Uterus (tissue), 4 donors: ENCODE results near the gene PTPRG. TPM values are rescaled to one million over a fixed set of nuclear protein-coding genes. Genes with fewer than 3 reads are reported as not detected.

Experiments used
- DNase-seq, 2 donors: peaks; one replicate each; pipeline ENCODE4 v3.0.0-alpha.2; 2019 to 2020
- H3K27ac ChIP-seq, 2 donors: fragments of 200-600 bp; sonication (generic); 1 replicate in 1 of 2; 2 replicates in 1 of 2; pipeline ENCODE4 v1.5.1; 2016 to 2018
- H3K27me3 ChIP-seq, 2 donors: fragments of 200-600 bp; sonication (generic); one replicate each; pipeline ENCODE4 v1.5.1; 2018 to 2019; ENCODE audit warnings: control low read depth in 1 of 2
- H3K36me3 ChIP-seq, 2 donors: fragments of 200-600 bp; sonication (generic); one replicate each; pipeline ENCODE4 v1.5.1; 2019; ENCODE audit warnings: control low read depth in 1 of 2
- H3K4me1 ChIP-seq, 2 donors: fragments of 200-600 bp; sonication (generic); one replicate each; pipeline ENCODE4 v1.5.1; 2018 to 2019; ENCODE audit warnings: control low read depth in 1 of 2
- H3K4me3 ChIP-seq, 2 donors: fragments of 200-600 bp; sonication (generic); 1 replicate in 1 of 2; 2 replicates in 1 of 2; pipeline ENCODE4 v1.5.1; 2018 to 2019; ENCODE audit warnings: mild to moderate bottlenecking in 1 of 2
- H3K9me3 ChIP-seq, 2 donors: fragments of 200-600 bp; sonication (generic); one replicate each; pipeline ENCODE4 v1.5.1; 2019; ENCODE audit warnings: control low read depth in 1 of 2
- CTCF ChIP-seq, 4 experiments: fragments of 200-600 bp in 2 of 4; fragments of 450-650 bp in 2 of 4; sonication (generic) in 2 of 4; IDR thresholded peaks; one replicate each; pipeline ENCODE4 v1.5.1; 2016 to 2019; ENCODE audit warnings: antibody characterized with exemption in 4 of 4, mild to moderate bottlenecking in 2 of 4, moderate library complexity in 1 of 4
- POLR2A ChIP-seq, 2 donors: fragments of 450-650 bp; IDR thresholded peaks; one replicate each; pipeline ENCODE4 v1.6.1; 2016; ENCODE audit warnings: antibody characterized with exemption in 2 of 2, mild to moderate bottlenecking in 1 of 2, moderate library complexity in 1 of 2
- intact Hi-C: fragments of 100-400 bp; cut with DNase I; formaldehyde crosslinking; loops from one replicate; pipeline ENCODE4 v1.15.1; 2023; ENCODE audit warnings: low total_unique reads
- total RNA-seq, 4 donors: library from RNA; depleted of rRNA in 3 of 4; stranded (reverse); fragments of >200 nt in 3 of 4; gene quantifications; one replicate each; pipeline versions ENCODE4 v1.1.0 to v1.2.4, GENCODE V29; 2014 to 2023
- donor health status: DM: yes; HTN: yes; CAD: no.

Gene PTPRG
- total RNA-seq, 4 donors from 2014 or later, result 43.5 to 136 (median 62.6) TPM

- H3K27me3 ChIP-seq, result no peaks in the 10 kb centered on the region
- H3K9me3 ChIP-seq, result no peaks in the 10 kb centered on the region
- no peak for DNase-seq
- H3K4me3 ChIP-seq, result no peak overlapping the region
- no peaks in the 10 kb centered on the region for H3K4me1 ChIP-seq
- H3K27ac ChIP-seq, result no peak overlapping the region
- no peak for TF ChIP-seq POLR2A (IDR thresholded peaks at IDR 0.05)
- TF ChIP-seq CTCF (IDR thresholded peaks at IDR 0.05), result no peak
- intact Hi-C loops, result no loop called here
- no peaks in the 10 kb centered on the region for H3K36me3 ChIP-seq
These were observed 66.4 kb downstream of the PTPRG start for GRCh38 chr3:61627768-61628185.

GRCh38 chr3:61628636-61629035 is 67.3 kb downstream of the PTPRG start:
- Histone ChIP-seq H3K27ac (no peak overlapping the region), H3K27me3 (no peaks in the 10 kb centered on the region), H3K36me3 (no peaks in the 10 kb centered on the region), H3K4me1 (no peaks in the 10 kb centered on the region), H3K9me3 (no peaks in the 10 kb centered on the region), H3K4me3 (no peak overlapping the region)
- intact Hi-C loops, result no loop called here
- no peak for DNase-seq
- TF ChIP-seq POLR2A (IDR thresholded peaks at IDR 0.05), result no peak

- Histone ChIP-seq H3K36me3 (no peaks in the 10 kb centered on the region), H3K27me3 (no peaks in the 10 kb centered on the region), H3K9me3 (no peaks in the 10 kb centered on the region), H3K27ac (no peak overlapping the region), H3K4me1 (no peaks in the 10 kb centered on the region), H3K4me3 (no peak overlapping the region)
- DNase-seq, result no peak
- TF ChIP-seq CTCF (IDR thresholded peaks at IDR 0.05) (no peak), POLR2A (IDR thresholded peaks at IDR 0.05) (no peak)
- intact Hi-C loops, result no loop called here
These were observed 68.1 kb downstream of the PTPRG start for GRCh38 chr3:61629442-61629841.

- Histone ChIP-seq H3K27ac (no peak overlapping the region), H3K4me1 (no peaks in the 10 kb centered on the region)
- intact Hi-C loops, result no loop called here
These were observed 69.9 kb downstream of the PTPRG start for GRCh38 chr3:61631108-61631769.

GRCh38 chr3:61632568-61633175 is 71.3 kb downstream of the PTPRG start:
- no peaks in the 10 kb centered on the region for H3K27me3 ChIP-seq
- H3K9me3 ChIP-seq, result no peaks in the 10 kb centered on the region
- no peak for TF ChIP-seq CTCF (IDR thresholded peaks at IDR 0.05)
- TF ChIP-seq POLR2A (IDR thresholded peaks at IDR 0.05), result no peak
- H3K4me1 ChIP-seq, result no peaks in the 10 kb centered on the region
- no peak for DNase-seq
- H3K36me3 ChIP-seq, result no peaks in the 10 kb centered on the region
- H3K27ac ChIP-seq, result no peak overlapping the region
- intact Hi-C loops, result no loop called here
- H3K4me3 ChIP-seq, result no peak overlapping the region

More at GRCh38 chr3:61631108-61631769, 69.9 kb downstream of the PTPRG start:
- Histone ChIP-seq H3K36me3 (no peaks in the 10 kb centered on the region), H3K27me3 (no peaks in the 10 kb centered on the region), H3K4me3 (no peak overlapping the region), H3K9me3 (no peaks in the 10 kb centered on the region)
- TF ChIP-seq CTCF (IDR thresholded peaks at IDR 0.05) (no peak), POLR2A (IDR thresholded peaks at IDR 0.05) (no peak)
- DNase-seq, result no peak
